ENCODE measurements around the gene DOCK10. TPM values are rescaled to one million over a fixed set of nuclear protein-coding genes. Genes with fewer than 3 reads are reported as not detected.

Gene DOCK10
- total RNA-seq, 1 donor from 2014 or later, result 25.4 TPM

DNA sequence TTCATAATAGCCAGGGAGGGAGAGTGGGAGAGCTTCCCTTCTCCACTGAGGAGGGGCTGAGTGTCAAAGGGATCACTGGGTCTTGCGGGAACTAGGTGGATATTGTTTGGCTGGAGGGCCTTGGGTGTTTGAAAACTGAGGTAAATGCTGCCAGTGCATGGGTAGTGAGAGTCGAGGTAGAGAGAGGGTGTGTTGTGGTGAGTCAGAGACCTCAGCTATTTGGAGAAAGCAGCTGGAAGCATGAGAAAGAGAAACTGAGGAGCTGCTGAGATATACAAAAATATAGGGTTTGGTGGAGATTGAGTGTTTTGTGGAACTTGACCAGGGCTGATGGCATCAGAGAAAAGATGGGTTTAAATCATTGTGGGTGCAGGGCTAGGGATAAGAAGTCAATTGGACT is 199.1 kb downstream of the DOCK10 start:
- DNase-seq (ENCODE audit: low read depth, low spot score), result no peak

- DNase-seq (ENCODE audit: low read depth, low spot score), result no peak
These were observed 200.4 kb downstream of the DOCK10 start for GRCh38 chr2:224841910-224842309.

GRCh38 chr2:224838335-224838734 is 203.9 kb downstream of the DOCK10 start:
- peak; percentile 32 for DNase-seq (ENCODE audit: low read depth, low spot score)

GRCh38 chr2:224837558-224837957 is 204.7 kb downstream of the DOCK10 start:
- DNase-seq (ENCODE audit: low read depth, low spot score), result peak; percentile 95

- DNase-seq (ENCODE audit: low read depth, low spot score), result peak; percentile 63
These were observed 205.2 kb downstream of the DOCK10 start for GRCh38 chr2:224837066-224837465.

- DNase-seq (ENCODE audit: low read depth, low spot score), result no peak
These were observed 206.0 kb downstream of the DOCK10 start for GRCh38 chr2:224836263-224836662.

DNA sequence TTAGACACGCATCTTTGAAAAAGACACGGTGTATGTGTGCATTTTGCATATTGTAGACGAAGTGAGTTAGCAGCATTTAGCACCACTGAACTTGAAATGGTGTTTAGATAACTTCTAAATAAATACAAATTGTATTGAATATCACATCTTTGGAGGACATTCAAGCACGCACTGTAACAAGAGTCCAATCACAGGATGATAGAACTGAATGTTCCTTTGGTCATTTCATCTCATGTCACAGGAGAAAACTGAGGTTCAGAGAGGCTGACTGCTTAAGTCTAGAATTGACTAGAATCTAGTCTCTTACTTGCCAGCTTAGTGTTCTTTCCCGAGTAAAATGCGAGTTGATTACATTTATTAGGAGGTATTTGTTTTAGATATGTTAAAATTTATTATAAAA is 206.9 kb downstream of the DOCK10 start:
- no peak for DNase-seq (ENCODE audit: low read depth, low spot score)

DNA sequence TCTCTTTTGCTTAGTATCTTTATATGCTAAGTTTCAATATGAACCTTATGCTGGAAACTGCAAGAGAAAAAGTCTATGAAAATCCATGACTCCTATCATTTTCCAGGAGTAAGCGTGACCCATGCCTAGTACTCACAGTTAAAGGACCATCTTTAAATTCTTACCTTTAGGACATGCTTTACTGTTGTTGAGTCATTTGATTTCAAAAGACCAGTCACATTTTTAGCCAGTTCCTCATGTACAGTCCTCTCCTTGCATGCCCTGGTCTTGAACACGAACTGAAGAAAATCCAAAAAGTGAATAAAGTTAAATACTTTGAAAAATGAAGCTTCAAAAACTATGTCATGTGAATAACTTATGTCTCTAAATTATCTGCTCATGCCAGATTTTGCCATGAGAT is 208.3 kb downstream of the DOCK10 start:
- no peak for DNase-seq (ENCODE audit: low read depth, low spot score)

GRCh38 chr2:224832207-224832606 is 210.1 kb downstream of the DOCK10 start:
- DNase-seq (ENCODE audit: low read depth, low spot score), result no peak

GRCh38 chr2:224831530-224831929 is 210.7 kb downstream of the DOCK10 start:
- DNase-seq (ENCODE audit: low read depth, low spot score), result no peak

DNA sequence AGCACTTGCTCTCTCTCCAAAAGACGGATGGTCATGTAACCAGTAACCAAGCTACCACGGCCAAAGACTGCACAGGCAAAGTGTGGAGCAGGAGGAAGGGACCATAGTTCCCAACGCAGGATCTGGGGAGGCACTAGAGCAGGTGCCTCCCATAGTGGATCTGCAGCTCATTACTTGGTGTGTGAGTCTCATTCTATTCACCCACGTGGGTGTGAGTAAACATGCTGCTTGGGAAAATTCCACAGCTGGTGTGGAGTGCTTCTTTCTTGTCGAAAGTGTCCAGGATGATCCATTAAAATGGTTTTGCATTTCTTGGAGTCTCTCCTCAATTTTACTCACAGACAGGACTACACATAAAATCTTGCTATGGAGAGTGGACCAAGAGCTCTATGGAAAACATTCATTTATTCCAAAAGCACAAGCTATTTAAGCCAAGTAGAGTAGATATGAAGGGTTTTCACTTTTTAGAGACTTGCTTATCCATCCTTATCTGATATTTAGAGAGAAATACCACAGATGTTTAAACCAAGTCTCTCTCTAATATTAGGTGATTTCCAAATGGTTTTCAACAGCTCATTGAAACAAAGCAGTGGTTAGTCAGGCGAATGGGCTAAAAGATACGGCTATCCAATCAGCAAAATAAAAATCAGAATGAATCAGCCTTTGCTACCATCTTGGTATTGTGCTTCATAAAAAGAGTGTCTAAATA is 221.8 kb downstream of the DOCK10 start:
- no peak for DNase-seq (ENCODE audit: low read depth, low spot score)

- no peak for DNase-seq (ENCODE audit: low read depth, low spot score)
These were observed 223.2 kb downstream of the DOCK10 start for GRCh38 chr2:224819075-224819474.

- no peak for DNase-seq (ENCODE audit: low read depth, low spot score)
These were observed 224.6 kb downstream of the DOCK10 start for GRCh38 chr2:224817676-224818075.

DNA sequence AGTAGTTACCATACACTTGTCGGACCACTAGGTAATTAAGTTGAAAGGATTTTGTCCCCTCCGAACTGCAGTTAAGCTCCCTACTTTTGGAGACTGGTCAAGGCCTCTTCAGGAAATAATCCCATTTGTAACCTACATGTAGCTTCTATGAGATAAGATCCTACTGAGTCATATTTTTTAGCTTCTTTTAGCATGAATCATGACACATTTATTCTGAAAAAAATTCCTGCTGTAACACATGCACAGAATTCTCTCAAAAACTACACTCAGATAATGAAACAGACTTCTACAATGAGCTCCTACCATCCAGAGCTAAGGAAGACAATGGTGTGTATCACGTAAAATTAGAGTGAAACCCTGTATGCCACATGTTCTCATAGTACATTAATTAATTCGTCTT is 225.5 kb downstream of the DOCK10 start:
- peak; percentile 19 for DNase-seq (ENCODE audit: low read depth, low spot score)

- no peak for DNase-seq (ENCODE audit: low read depth, low spot score)
These were observed 228.7 kb downstream of the DOCK10 start for GRCh38 chr2:224813578-224813977.

DNA sequence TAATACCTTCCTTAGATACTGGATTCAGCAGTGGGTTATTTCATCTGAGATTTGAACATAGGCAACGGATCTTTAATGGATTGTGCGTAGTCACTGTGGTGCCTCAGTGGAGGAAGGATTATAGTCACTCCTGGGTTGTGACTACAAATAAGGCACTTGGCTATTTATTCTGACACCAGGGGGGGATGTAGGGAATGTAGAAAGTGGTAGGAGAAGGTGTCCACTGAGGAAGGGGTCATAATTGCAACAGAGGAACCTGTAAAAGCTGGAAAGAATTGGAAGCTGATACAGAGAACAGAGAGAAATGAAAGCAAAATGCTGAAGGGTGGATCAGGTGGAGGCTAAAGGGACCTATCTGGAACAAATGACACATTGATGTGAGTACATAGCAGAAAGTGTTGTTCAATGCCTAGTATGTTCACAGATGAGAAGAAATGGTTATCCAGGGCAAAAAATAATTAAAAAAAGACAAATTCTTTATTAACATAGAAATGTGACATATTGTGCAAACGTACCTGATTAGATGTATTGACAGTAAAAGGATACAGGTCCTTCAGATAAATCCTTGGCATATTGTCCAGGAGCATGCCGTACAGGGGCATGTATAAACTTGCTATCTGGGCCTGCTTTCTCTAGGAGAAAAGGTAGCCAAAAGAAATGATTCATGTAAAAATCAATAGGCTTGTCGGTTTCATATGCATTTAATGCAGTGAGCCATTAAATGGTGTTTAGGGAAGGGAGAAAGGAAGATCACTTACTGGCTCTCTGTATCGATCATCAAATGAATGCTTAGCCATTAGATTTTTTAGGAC is 234.9 kb downstream of the DOCK10 start:
- DNase-seq (ENCODE audit: low read depth, low spot score), result no peak

- DNase-seq (ENCODE audit: low read depth, low spot score), result no peak
These were observed 238.3 kb downstream of the DOCK10 start for GRCh38 chr2:224803930-224804329.

DNA sequence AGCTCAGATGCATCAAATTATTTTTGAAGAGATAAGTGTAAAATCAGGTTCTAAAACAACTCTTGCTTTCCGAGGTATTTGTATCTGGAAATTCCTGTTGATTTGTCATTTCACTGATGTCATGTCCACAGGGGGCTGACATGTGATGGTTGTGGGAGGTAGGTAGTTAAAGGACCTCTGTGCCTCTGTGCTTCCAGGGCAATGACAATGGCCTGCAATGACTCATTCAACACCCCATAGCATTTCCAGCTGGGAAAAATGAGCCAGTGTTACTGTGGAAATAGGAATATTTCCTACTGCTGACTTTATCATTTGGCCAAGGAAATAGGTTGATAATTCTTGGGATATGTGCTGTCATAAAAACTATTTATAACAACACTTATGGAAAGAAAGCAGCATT is 239.9 kb downstream of the DOCK10 start:
- DNase-seq (ENCODE audit: low read depth, low spot score), result peak; percentile 29

DNA sequence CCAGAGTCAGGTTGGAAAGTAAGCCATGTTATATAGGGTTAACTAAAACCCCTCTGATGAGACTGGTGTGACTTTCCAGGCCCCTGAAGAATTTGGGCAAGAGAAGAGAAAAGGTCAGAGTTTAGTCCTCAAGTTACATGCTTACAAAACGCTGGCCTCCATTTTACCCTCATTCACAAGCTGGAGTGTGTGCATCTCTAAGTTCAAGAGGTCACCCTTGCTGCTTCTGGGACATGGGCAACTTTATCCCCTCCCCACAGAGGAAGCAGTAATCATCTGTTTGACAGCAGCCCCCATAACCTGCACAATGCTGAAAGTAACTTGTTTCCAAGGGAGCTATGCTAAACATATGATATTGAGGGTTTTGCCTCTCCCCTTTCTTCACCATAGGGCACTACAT is 240.9 kb downstream of the DOCK10 start:
- no peak for DNase-seq (ENCODE audit: low read depth, low spot score)

DNA sequence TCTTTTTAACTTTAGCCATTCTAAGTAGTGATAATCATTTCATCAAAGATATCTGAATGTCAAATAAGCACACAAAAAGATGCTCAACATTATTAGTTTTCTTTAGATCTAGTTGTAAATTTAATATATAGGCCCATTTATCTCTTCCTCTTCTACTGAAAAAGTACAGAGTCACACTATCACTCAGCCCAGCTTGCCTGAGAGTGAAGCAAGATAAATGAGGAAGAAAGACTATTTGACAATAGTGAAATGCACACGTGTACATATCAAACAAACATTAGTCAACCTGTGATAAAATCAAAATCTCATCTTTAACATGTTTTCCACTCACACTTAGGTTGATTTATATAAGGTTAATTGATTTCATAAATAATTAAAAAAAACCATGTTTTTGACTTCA is 242.6 kb downstream of the DOCK10 start:
- no peak for DNase-seq (ENCODE audit: low read depth, low spot score)

DNA sequence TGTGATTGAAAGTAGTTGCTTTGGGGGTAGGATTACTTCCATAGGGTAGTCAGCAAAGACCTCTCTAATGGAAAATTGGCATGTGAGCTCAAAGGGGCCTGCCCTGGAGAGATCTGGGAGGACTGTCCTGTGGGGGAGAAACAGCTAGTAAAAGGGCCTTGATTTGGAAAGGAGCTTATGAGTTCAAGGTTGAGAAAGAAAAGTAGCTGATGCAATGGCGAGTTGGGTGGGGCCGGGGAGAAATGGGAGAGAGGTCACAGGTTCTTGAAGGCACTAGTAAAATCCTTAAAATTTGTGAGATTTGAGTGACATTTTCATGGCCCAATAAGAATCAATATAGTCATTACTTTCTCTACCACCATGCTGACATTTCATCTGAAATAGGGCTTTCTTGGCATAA is 244.1 kb downstream of the DOCK10 start:
- no peak for DNase-seq (ENCODE audit: low read depth, low spot score)

DNA sequence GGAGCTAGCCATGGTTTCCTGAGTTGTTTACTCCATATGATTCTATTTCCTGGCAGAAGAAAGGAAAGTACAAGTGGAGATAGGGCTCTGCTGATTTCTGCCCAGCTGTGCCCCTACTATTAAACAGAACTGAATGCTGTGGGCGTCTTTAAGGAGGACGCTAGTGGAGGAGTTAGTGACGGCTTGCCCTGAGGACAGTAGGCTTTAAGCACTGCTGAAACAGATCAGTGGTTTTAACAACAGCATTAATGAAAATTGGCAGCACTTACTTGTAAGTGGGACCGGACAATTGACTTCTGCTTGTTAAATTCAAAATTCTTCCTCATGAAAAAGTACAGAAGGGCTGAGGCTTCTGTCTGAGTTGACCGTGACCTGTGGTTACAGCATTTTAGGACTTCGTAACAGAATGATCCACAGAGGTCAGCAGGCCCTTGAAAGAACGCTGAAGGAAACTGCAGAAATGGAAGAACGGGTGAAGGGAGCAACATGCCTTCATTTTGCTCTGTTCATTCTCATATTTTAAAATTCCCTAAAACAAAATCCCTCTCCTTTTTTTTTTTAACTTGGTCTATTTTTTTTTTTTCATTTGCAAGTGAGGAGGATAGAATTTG is 245.5 kb downstream of the DOCK10 start:
- no peak for DNase-seq (ENCODE audit: low read depth, low spot score)

DNA sequence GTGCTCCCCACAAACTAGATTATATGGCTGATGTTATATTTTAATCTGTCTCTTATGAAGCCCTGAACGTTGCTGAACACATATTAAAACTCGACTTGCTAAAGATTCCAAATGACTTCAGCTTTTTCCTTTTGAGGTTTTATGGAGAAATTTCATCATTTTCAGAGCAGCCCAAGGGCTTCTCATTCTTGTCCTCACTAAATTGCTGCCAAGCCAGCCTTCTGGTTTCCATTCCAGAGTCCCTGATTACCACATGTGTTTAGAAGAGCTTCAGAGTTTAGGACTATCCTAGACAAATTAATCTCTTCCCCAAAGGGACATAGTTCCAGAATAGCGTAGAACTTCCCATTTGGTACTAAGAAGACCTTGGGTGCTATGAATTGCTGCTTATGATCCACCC is 248.3 kb downstream of the DOCK10 start:
- DNase-seq (ENCODE audit: low read depth, low spot score), result no peak

Data from pulmonary artery endothelial cell (primary cell).